CD4-positive, alpha-beta T cell treated with Interferon gamma for 1 hour (primary cell): ENCODE measurements around the gene ASS1.
"Not testable (repeated sequence)": the region's sequence is repeated elsewhere in the genome, so short reads cannot be mapped to it uniquely, and the experiment has no call there.

Experiments
- DNase-seq: peaks from one replicate; pipeline ENCODE4 v3.0.0-alpha.2; 2020

The ASS1 gene

DNA sequence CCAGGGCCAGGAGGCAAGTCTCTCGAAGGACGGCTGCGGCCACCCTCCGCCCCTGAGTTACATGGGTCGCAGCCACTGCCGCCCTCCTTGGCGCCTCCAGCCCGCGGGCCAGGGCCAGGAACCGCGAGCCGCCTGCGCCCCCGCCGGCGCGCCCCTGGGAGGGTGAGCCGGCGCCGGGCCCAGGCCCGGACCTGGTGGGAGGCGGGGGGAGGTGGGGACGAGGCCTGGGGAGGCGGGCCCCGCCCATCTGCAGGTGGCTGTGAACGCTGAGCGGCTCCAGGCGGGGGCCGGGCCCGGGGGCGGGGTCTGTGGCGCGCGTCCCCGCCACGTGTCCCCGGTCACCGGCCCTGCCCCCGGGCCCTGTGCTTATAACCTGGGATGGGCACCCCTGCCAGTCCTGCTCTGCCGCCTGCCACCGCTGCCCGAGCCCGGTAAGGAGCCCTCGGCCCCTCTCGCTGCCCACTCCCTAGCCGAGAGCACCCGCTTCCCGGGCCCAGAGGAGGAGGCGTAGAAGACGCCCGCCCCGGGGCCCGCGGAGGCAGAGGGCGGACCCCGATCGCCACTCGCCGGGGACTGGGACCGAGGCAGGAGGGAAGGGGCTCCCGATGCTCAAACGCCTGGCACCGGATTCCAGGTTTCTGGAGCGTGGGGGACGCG is at the start of gene ASS1:
Gene ASS1 (plus strand): TSS at position 397 of the 657 bp plus-strand sequence. CDS start 7,268 bp downstream, outside the sequence.
- DNase-seq: peak; percentile 39

DNA sequence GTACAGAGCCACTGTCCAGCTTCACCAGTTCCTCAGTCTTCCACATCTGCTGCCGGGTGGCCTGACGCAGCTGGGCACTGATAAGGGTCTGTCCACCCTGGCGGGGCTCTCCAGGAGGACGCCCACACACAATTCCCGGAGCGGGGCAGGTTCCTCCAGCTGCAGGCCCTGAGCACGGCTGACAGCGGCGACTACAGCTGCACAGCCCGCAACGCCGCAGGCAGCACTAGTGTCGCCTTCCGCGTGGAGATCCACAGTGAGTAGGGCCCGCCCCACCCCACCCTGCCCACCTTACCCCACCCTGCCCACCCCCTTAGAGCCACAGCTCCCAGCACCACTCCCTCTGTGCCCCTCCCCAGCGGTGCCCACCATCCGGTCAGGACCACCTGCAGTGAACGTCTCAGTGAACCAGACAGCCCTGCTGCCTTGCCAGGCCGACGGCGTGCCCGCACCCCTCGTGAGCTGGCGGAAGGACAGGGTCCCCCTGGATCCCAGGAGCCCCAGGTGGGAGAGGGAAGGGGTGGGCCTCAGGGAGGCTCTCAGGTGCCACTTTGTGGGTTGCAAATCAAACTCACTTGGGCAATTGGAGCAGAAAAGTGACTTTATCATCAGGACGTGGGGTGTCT is 48.8 kb upstream of the ASS1 start:
- no peak for DNase-seq

DNA sequence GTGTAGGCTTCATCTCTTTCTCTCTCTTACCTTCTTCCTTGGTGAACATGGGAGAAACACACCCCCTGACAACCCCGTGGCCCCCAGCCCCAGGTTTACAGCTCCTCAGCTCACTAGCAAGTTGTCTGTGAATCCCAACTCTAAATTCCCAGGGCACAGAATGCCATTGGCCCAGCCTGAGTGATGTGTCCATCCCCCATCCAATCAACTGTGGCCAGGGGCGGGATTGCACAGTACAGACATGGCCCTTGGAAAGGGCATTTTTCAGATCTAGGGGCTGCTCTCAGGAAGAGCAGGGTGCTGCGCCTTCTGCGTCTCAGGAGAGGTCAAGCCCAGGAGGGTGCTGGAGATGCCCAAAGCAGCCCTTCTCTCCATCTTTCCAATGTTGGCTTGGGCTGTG is 48.2 kb upstream of the ASS1 start:
- DNase-seq: no peak

DNA sequence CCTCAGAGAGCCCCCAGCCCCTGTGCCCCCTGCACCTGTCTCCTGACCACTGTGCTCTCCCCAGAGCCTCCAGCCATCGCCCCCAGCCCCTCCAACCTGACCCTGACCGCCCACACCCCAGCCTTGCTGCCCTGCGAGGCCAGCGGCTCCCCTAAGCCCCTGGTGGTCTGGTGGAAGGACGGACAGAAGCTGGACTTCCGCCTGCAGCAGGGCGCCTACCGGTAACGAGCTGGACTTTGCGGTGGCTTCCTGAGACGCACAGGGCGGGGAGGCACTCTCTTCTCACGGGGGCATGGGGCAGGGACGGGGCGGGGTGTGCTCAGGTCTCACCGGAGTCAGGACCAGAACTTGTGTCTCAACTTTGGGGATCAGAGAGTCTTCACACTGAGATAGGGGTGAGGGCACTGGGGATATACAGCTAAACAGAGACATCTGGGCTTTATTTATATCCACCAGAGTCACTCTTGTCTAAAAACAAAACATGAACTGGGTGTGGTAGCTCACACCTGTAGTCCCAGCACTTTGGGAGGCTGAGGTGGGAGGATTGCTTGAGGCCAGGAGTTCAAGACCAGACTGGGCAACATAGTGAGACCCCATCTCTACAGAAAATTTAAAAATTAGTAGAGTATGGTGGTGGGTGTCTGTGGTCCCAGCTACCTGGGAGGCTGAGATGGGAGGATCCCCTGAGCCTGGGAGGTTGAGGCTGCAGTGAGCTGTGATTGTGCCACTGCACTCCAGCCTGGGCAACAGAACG is 46.1 kb upstream of the ASS1 start:
- no peak for DNase-seq

DNA sequence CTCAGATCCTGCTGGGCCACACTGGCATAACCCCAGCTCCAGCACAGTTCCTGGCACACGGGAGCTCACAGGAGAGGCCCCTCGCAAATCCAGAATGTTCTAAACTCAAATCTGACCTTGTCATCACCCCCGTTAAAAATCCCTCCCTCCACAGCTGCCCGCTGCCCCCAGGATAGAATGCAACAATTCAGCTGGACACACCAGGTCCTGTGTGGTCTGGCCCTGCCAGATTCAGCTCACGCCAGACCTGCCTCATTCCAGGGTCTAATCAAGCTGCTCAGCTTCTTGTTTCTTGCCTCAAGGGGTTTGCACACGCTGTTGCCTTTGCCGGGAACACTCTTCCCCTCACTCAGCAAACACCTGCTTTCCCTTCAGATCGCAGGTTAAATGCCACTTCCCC is 45.0 kb upstream of the ASS1 start:
- DNase-seq: no peak

DNA sequence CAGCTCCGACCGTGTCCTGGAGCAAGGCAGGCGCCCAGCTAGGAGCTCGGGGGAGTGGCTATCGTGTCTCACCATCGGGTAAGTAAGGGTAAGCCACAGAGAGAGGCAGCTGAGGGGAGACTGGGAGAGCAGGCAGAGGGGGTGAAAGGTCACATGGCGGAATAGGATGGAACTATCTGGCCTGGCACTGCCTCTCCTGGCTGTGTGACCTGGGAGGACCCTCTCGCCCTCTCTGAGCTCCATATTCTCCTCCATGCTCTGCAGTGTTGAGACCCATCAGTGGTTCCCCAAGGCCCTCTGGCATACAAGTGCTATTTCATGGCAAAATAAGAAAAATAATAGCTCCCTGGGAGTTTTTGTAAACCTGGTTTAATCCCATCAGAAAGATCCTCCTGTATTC is 43.9 kb upstream of the ASS1 start:
- no peak for DNase-seq

DNA sequence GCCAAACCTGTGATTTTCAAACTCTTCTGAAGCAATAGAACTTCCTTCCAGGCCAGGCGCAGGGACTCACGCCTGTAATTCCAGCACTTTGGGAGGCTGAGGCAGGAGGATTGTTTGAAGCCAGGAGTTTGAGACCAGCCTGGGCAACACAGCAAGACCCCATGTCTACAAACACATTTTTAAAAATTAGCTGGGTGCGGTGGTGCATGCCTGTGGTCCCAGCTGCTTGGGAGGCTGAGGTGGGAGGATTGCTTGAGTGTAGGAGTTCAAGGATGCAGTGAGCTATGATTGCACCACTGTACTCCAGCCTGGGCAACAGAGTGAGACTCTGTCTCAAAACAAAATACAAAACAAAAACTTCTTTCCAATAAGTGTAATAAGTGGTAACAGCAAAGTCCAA is 43.0 kb upstream of the ASS1 start:
- not testable (repeated sequence) for DNase-seq

DNA sequence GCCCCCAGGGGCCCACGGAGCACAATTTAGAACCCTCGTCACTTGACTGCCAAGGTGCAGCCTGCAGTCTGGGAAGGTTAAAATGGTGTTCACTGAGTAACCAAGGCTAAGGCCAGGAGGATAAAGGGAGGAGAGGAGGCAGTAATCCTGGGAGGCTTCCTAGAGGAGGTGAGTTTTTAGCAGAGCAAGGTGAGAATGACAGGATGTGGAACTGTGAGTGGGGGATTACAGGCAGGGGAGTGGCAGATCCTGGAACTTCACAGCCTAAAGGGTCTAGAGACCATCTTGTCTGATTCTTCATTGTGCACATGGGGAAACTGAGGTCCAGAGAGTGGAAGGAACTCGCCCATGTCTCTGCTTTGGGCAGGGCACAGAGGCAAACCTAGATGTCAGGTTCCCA is 42.5 kb upstream of the ASS1 start:
- no peak for DNase-seq

DNA sequence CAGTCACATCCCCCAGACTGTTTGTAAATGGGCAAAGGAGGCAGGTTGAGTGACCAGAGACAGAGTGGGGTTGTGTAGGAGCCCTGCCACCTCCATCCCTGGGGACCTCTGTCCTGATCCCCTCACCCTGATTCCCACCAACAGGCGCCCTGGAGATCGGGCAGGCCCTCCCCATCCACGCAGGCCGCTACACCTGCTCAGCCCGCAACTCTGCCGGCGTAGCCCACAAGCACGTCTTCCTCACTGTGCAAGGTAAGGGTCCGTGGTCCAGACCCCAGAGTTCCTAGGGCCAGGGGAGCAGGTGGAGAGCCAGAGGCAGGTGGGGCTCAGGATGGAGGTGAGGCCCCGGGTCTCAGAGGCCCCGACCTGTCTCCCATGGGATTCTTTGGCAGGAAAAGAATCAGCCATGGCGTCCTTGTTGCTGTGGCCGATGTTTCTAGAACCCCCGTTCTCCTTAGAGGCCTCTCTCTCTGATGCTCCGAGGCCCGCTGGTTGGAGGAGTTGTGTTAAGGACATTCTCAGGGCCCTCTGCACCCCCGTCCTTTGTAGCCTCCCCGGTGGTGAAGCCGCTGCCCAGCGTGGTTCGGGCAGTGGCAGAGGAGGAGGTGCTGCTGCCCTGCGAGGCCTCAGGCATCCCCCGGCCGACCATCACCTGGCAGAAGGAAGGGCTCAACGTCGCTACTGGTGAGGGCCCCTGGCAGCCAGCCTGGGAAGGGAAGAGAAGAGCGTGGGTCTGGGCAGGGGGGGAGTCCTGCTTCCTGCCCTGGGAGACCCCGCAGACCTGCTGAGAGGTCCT is 41.9 kb upstream of the ASS1 start:
- DNase-seq: no peak

DNA sequence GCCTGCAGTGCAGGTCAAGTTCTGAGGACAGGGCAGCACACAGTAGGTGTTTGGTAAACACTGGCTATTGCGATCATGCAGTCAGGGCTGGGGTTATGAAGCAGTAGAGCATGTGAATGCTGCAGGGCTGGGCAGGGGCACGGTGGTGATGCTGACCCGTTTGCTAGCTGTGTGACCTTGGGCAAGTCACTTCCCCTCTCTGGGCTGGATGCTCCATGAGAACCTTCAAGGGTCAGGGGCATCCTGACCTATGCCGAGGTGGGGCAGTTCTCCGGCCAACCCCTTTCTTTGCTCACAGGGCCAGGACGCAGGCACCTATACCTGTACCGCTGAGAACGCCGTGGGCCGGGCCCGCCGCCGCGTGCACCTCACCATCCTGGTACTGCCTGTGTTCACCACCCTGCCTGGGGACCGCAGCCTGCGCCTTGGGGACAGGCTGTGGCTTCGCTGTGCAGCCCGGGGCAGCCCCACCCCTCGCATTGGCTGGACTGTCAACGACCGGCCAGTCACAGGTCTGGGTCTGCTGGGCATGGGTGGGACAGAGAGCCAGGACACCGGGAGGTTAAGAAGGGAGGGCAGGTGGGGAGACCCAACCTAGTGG is 39.0 kb upstream of the ASS1 start:
- no peak for DNase-seq

DNA sequence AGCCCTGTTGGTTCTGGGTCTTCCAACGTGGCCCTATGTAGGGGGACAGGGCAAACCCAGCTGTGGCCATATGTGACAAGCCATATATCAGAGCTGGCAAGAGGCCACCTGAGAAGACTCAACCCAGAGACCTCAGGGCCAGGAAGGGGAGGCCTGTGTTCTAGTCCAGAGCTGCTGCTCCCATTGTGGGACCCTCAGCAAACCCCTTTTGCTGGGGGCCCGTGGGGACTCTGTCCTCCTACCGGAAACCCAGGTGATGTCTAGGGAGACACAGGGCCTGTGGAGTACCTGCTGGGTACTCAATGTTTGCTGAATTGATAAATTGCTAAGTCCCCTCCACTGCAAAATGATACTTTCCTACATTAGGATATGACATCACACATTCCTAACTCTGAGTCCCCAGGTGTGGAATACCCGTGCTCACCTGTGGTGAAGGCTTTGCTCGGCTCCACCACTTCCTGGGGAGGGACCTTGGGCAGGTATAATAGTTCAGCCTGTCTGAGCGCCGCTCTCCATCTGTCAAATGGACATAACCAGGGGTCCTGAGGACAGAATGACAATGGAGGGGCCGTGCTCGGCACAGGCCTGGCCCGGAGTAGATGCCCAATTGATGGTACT is 38.4 kb upstream of the ASS1 start:
- no peak for DNase-seq

DNA sequence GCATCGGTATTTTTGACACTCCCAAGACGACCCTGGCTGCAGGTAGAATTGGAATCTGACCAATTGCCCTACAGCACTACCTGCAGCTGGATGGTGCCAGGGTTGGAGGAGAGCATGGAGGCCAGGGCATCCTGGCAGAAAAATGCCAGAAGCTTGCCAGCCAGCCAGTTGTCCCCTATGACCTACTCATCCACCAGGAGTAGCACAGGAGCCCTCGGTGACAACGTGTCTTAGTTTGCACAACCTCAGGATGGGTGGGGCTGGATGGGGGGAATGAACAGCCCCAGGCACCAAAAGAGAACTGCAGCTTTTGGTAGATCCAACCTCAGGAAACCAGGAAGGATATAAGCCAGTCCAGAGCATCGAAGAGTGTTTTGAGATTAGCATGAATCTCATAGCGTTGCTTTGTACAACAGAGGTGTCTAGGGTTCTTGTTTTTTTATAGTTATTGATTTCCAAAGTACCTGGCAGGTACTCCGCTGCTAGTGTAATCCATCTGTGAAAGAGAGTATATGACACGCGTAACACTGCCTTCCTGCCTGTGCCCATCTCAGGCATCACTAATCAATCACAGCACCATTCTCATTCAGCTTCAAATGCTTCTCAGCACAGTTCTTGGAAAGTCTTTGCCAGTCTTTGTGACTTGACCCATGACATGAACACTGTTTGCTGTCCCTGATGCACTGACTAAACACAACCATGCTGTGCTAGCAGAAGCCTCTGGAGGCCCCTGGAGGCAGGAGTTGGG is 36.7 kb upstream of the ASS1 start:
- no peak for DNase-seq

DNA sequence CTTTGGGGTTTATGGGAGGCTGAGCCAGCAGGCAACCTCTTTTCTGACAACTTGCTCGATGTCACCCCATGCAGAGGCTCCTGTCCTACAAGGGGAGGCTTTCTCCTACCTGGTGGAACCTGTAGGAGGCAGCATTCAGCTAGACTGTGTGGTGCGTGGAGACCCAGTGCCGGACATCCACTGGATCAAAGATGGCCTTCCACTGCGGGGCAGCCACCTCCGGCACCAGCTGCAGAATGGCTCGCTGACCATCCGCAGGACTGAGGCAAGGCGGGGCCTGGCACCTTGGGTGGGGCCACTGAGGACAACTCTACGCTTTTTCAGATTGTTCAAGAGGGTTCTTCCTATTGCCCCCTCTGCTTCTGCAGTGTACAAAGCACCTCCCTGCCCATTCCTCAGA is 36.1 kb upstream of the ASS1 start:
- DNase-seq: no peak

DNA sequence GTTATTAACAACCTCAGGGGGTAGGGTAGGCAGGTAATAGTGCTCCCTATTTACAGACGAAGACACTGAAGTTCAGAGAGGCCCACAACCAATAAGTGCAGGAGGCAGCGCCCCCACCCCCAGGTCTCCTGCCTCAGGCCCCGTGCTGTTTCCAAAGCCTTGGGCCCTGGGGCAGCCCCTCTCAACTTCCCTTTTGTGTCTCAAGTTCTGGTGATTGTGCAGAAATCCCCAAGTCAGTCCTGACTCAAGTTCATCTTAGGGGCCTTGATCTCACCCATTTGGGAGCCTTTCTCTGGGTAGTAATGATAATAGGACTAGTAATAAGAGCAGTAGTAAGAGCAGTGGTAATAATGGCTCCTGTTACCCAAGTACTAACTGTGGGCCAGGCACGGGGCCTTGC is 35.5 kb upstream of the ASS1 start:
- DNase-seq: no peak

DNA sequence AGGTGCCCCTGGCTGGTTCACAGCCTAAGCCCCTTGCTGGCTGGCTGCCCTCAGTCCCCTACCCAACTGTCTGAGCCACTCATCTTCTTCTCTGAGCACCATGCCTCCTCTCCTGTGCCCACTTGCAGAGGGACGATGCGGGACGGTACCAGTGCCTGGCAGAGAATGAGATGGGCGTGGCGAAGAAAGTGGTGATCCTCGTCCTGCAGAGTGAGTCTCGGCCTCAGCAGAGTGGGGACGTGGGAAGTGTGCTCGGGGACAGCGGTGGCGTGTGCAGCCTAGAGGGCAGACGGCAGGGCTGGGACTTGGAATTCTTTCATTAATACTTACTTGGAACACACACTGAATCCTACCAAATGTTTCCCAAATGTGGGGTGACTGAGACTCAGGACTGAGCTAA is 34.3 kb upstream of the ASS1 start:
- no peak for DNase-seq

DNA sequence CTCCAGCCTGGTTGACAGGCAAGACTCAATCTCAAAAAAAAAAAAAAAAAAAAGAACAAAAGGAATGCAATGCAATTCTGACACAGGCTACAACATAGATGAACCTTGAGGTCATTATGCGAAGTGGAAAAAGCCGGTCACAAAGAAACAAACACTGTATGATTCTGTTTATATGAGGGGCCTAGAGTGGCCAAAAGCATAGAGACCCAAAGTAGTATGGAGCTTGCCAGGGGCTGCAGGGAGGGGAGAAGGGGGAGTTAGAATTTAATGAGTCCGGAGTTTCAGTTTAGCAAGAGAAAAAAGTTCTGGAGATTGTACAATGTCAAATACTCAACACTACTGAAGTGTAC is 33.2 kb upstream of the ASS1 start:
- no peak for DNase-seq

DNA sequence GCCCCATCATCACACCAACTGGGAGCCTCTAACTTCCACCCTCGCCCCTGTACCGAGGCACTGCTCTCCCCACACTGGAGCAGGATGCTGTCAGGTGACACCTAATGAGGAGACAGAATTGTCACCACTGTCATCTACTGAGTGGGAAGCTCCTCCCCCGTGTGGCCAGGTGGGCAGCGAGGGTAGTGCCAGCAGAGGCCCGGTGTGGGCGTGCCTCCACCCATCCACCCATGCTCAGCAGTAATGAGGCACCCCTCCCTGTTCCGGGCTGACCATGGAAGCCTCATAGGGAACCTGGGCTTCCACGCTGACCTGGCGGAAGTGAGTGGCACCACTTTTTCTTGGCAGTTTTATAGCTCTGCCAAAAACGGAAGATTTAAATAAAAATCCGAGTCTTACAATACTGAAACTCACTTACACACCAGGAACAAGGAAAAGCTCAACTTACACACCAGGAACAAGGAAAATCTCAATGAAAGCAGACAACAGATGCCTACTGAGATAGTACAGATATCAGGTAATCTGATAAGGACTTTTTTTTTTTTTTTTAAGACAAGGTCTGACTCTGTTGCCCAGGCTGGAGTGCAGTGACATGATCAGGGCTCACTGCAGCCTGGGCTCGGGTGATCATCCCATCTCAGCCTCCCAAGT is 30.6 kb upstream of the ASS1 start:
- DNase-seq: no peak

DNA sequence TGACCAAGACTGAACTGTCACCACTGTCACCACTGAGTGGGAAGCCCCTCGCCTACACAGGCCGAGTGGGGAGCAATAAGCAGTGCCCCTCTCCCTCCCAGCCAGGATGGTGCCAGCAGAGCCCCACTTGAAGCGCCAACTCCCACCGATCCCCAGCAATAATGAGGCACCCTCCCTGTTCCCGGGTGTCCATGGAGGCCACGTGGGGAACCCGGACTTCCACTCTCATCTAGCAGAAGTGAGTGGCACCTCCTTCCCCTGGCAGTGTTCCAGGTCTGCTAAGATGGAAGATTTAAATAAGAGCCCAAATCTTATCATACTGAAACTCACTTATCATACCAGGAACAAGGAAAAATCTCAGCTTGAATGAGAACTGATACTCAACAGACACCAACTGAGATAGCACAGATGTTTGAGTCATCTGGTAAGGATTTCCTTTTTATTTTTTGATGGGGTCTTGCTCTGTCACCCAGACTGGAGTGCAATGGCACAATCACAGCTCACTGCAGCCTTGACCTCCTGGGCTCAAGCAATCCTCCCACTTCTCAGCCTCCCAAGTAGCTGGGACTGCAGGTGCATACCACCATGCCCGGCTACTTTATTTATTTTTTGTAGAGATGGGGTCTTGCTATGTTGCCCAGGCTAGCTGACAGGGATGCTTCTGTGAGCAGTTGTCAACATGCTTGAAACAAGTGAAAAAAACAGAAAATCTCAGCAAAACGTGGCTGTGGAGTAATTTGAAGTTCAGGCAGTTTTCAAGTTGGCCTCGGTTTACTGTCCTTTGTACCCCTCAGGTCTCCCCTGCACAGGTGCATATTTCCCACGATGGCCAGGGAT is 29.6 kb upstream of the ASS1 start:
- no peak for DNase-seq

DNA sequence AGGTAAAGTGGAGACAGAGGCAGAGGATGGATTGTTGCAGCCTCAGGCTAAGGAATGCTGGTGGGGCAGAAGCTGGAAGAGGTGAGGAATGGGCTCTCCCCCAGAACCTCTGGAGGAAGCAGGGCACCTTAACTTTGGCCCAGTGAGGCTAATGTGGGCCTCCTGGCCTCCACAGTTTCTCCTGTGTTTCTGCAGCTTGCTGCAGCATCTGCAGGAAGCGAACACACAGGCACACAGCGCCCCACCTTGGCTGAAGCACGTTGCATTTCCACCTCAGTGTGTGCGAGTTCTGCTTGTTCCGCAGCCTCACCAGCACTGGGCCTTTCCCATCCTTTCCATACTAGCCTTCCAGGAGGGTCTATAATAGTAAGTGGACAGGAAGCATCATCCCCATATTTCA is 27.2 kb upstream of the ASS1 start:
- no peak for DNase-seq

DNA sequence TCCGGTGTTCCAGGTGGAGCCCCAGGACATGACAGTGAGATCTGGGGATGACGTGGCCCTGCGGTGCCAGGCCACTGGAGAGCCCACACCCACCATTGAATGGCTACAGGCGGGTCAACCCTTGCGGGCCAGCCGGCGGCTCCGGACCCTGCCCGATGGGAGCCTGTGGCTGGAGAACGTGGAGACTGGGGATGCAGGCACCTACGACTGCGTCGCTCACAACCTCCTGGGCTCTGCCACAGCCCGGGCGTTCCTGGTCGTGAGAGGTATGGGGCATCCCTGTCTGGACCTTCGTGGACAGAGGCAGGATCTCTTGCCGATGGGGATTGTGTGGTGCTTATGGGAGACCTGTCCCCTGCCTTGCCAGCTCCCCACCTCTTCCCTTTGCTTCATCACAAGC is 26.0 kb upstream of the ASS1 start:
- no peak for DNase-seq
